Testis (tissue), 3 donors: Measurements from ENCODE around the gene PLCH2. TPM values are rescaled to one million over a fixed set of nuclear protein-coding genes. Genes with fewer than 3 reads are reported as not detected.

Experiments
- DNase-seq: peaks from one replicate; pipeline ENCODE4 v3.0.0-alpha.2; 2019
- H3K27ac ChIP-seq, 2 donors: fragments of 200-600 bp; sonication (generic); one replicate each; pipeline ENCODE4 v1.5.1; 2019
- H3K27me3 ChIP-seq: fragments of 200-600 bp; sonication (generic); one replicate; pipeline ENCODE4 v1.5.1; 2019
- H3K36me3 ChIP-seq: fragments of 200-600 bp; sonication (generic); one replicate; pipeline ENCODE4 v1.5.1; 2017; ENCODE audit warnings: low read depth; ENCODE audit errors: missing control alignments
- H3K4me1 ChIP-seq: fragments of 200-600 bp; sonication (generic); one replicate; pipeline ENCODE4 v1.5.1; 2019
- H3K4me3 ChIP-seq, 2 donors: fragments of 200-600 bp; sonication (generic); one replicate each; pipeline ENCODE4 v1.5.1; 2017 to 2019
- H3K9me3 ChIP-seq: fragments of 200-600 bp; sonication (generic); one replicate; pipeline ENCODE4 v1.5.1; 2017
- POLR2A ChIP-seq: fragments of 450-650 bp; IDR thresholded peaks from one replicate; pipeline ENCODE4 v1.6.1; 2017; ENCODE audit warnings: antibody characterized with exemption, mild to moderate bottlenecking, moderate library complexity
- WGBS, 2 donors: methylation state at CpG; one replicate each; pipeline ENCODE4 v1.1.5; 2018; 5-methylcytosine and 5-hydroxymethylcytosine counted together
- intact Hi-C: fragments of 100-400 bp; cut with DNase I; formaldehyde crosslinking; loops from one replicate; pipeline ENCODE4 v1.15.1; 2023; ENCODE audit warnings: low total_unique reads
- polyA plus RNA-seq: library from polyadenylated mRNA; stranded (reverse); fragments of 350-450 nt; fragmentation: Illumina TruSeq; extraction: RNeasy Lipid Tissue Mini Kit (QIAGEN cat#74804); gene quantifications from one replicate; pipeline ENCODE4 v1.2.3, GENCODE V29; 2014; ENCODE audit warnings: low read depth, low replicate concordance; ENCODE audit not compliant: insufficient read depth
- total RNA-seq, 2 donors: library from RNA; depleted of rRNA; stranded (reverse); fragments of >200 nt; gene quantifications; one replicate each; pipeline ENCODE4 v1.2.3, GENCODE V29; 2016
- TF ChIP-seq, protein P1 (sequence below), 3 experiments: fragments of 450-650 bp in 2 of 3; fragments of 200-600 bp in 1 of 3; sonication (generic) in 1 of 3; IDR thresholded peaks; one replicate each; pipeline ENCODE4 v1.5.1; 2016 to 2019; ENCODE audit warnings: antibody characterized with exemption in 3 of 3, mild to moderate bottlenecking in 2 of 3, moderate library complexity in 1 of 3

PLCH2 gene
- total and polyA plus RNA-seq, 3 donors from 2014 or later = 2.7 to 6.5 (median 5.7) TPM

DNA sequence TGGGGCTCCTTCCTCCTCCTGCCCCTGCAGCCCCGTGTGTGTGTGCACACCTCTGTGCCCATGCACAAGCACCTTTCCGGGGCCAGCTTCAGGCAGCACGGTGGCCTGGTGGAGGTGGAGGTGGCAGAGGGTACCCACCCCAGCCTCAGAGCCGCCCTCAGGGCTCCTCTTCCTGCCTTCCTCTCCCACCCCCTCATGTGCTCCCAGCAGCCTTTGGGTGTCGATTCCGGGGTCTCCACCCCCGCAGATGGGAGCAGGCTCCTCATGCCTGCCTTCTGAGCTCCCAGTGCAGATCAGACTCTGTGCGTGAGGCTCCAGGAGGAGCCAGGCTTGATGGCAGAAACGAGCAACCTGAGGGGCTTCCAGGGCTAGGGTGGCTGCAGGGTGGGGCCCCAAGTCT is 29.2 kb upstream of the PLCH2 start:
- Histone ChIP-seq H3K9me3 (no peaks in the 10 kb centered on the region), H3K4me1 (peaks cover 5% of the 10 kb centered on the region), H3K27me3 (no peaks in the 10 kb centered on the region), H3K27ac (no peak overlapping the region), H3K36me3 (no peaks in the 10 kb centered on the region), H3K4me3 (no peak overlapping the region)
- intact Hi-C loops = no loop called here
- no peak for DNase-seq
- no peak for TF ChIP-seq POLR2A
- TF ChIP-seq, protein P1, sequence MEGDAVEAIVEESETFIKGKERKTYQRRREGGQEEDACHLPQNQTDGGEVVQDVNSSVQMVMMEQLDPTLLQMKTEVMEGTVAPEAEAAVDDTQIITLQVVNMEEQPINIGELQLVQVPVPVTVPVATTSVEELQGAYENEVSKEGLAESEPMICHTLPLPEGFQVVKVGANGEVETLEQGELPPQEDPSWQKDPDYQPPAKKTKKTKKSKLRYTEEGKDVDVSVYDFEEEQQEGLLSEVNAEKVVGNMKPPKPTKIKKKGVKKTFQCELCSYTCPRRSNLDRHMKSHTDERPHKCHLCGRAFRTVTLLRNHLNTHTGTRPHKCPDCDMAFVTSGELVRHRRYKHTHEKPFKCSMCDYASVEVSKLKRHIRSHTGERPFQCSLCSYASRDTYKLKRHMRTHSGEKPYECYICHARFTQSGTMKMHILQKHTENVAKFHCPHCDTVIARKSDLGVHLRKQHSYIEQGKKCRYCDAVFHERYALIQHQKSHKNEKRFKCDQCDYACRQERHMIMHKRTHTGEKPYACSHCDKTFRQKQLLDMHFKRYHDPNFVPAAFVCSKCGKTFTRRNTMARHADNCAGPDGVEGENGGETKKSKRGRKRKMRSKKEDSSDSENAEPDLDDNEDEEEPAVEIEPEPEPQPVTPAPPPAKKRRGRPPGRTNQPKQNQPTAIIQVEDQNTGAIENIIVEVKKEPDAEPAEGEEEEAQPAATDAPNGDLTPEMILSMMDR (IDR thresholded peaks at IDR 0.05) = no peak
- WGBS, 2 donors = 67% methylated on average over 9 of the region's 9 CpGs; no CpG with 5 or more reads in 1 of the 2 donors

DNA sequence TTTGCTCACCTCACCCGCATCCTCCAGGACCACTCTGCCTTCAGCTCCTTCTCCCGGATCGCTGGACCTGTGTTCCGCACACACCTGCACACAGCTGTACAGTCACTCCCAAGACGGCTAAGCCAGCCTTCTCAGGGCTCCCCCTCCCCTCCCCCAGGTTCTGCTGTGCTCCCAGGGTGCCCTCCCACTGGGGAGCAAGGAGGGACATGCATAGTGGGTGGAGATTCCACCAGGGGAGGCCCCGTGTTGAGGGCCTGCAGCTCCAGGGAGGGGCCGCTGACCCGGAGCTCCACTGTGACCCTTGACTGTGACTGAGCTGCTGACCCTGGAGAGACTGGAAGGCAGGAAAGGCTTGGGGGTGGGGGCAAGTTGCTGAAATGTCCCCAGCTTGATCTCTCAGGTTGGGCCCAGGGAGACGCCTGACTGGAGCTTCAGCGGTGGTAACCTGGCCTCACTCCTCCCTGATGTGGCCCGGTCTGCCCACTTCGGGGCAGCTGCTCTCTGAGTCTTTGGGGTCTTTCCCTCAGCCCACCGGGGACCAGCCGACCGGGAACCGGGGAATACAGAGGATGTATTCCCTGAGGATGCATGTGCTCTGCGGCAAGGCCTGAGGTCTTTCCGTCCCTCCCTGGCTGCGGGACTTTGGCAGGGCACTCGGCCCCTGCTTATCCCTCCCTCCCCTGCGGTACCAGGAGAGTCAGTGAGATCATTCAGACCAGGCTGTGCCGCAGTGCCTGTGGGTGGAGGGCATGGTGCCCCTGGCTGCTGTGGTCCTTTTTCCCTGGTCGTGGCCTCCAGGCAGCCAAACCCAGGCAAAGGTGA is 28.6 kb upstream of the PLCH2 start:
- 77 to 85% methylated on average over 14 to 23 of the region's 23 CpGs for WGBS, 2 donors
- H3K36me3 ChIP-seq = no peaks in the 10 kb centered on the region
- no peaks in the 10 kb centered on the region for H3K9me3 ChIP-seq
- intact Hi-C loops = no loop called here
- H3K27me3 ChIP-seq = no peaks in the 10 kb centered on the region
- no peak for DNase-seq
- no peak overlapping the region for H3K27ac ChIP-seq
- TF ChIP-seq POLR2A = no peak
- TF ChIP-seq, protein P1 (IDR thresholded peaks at IDR 0.05) = no peak
- H3K4me1 ChIP-seq = peaks cover 11% of the 10 kb centered on the region
- no peak overlapping the region for H3K4me3 ChIP-seq

DNA sequence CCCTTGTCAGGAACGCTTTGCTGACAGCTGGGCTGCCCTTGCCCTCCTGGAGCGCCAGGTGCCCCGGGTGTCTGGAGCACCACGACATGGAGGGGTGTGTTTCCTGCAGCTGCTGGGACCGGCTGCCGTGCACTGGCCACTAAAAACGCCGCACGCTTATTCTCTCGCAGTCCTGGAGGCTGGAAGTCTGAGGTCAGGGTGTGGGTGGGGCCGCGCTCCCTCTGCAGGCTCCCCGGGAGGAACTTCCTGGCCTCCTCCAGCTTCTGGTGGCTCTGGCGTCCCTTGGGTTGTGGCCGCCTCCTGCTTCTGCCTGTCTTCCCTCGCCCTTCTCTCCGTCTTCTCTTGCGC is 28.0 kb upstream of the PLCH2 start:
- H3K4me3 ChIP-seq = no peak overlapping the region
- intact Hi-C loops = no loop called here
- no peak overlapping the region for H3K27ac ChIP-seq
- WGBS, 2 donors = 81 to 91% methylated on average over 12 to 18 of the region's 18 CpGs
- H3K4me1 ChIP-seq = peaks cover 11% of the 10 kb centered on the region
- H3K27me3 ChIP-seq = no peaks in the 10 kb centered on the region
- no peaks in the 10 kb centered on the region for H3K9me3 ChIP-seq
- no peak for DNase-seq
- H3K36me3 ChIP-seq = no peaks in the 10 kb centered on the region
- TF ChIP-seq, protein P1 (IDR thresholded peaks at IDR 0.05) = no peak
- no peak for TF ChIP-seq POLR2A

DNA sequence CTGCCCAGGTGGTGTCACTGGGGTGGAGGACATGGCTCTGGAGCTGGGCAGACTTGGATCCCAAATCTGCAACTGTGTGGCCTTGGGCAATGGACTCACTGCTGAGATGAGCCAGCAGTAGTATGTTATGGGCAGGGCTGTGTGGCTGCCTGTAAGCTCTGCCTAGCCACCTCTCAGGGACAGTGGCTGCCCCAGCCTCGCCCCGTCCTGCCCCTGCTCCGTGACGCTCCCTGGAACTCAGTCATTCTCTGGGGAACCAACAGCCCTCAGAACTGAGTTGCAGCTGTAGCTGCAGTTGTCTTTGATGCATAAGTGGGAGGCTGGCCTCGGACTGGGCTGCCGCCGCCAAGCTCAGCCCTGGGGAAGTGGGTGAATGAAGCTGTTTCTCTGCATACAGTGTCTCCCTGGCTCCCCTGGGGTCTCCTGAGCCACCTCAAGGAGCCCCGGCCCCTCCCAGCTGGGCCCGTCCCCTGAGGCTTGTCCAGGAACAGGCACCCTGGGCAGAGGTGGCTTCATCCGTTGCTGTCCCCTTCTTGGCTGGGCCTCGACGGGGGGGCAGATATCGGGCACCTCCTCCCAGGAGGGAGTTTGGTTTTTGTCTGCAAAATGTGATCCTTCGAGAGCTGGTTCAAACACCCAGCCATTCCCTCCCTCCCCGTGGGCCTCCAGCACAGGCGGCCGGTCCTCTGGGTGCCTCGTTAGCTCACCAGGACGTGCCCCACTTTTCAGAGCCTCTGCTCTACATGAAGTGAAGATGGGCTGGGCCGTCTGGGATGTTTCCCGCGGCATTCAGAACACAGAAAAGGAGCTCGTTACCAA is 26.2 kb upstream of the PLCH2 start:
- H3K4me1 ChIP-seq = peaks cover 10% of the 10 kb centered on the region
- H3K27ac ChIP-seq = no peak overlapping the region
- no peaks in the 10 kb centered on the region for H3K36me3 ChIP-seq
- H3K27me3 ChIP-seq = no peaks in the 10 kb centered on the region
- WGBS, 2 donors = 78 to 79% methylated on average over 12 to 23 of the region's 23 CpGs
- TF ChIP-seq, protein P1 (IDR thresholded peaks at IDR 0.05) = no peak
- no peak for TF ChIP-seq POLR2A
- no peak for DNase-seq
- H3K4me3 ChIP-seq = no peak overlapping the region
- intact Hi-C loops = no loop called here
- H3K9me3 ChIP-seq = no peaks in the 10 kb centered on the region
